ENCODE data around the gene NUDT14.

NUDT14 gene

GRCh38 chr14:105150026-105150367 is 31.1 kb downstream of the NUDT14 start:
- Histone ChIP-seq H2BK120ac (ENCODE audit: low read depth, low read length) (no peak overlapping the region), H3K14ac (ENCODE audit: low read length in 2 of 2) (no peak overlapping the region), H3K36me3 (ENCODE audit: control insufficient read depth in 1 of 2, insufficient read depth in 2 of 2, low read depth in 1 of 2, low read length in 2 of 2) (peaks cover 0 to 6% of the 10 kb centered on the region in 2 experiments), H2BK5ac (ENCODE audit: low read depth, low read length, poor library complexity, severe bottlenecking) (no peak overlapping the region), H2BK12ac (ENCODE audit: low read length in 2 of 2) (no peak overlapping the region), H3K4me1 (ENCODE audit: control insufficient read depth, insufficient read depth, low read depth, low read length) (peaks cover 6% of the 10 kb centered on the region), H2AFZ (ENCODE audit: low read depth, low read length) (no peak overlapping the region), H3K79me1 (replicated peaks; ENCODE audit: low read length, poor library complexity, severe bottlenecking) (no peaks in the 10 kb centered on the region), H3K4ac (ENCODE audit: low read depth in 1 of 2, low read length in 2 of 2) (no peak overlapping the region), H4K91ac (ENCODE audit: low read length) (no peak overlapping the region), H3K4me2 (ENCODE audit: low read length, poor library complexity, severe bottlenecking) (no peak overlapping the region), H3K9me3 (ENCODE audit: control insufficient read depth, low read length) (no peaks in the 10 kb centered on the region), H2BK15ac (ENCODE audit: low read depth, poor library complexity, severe bottlenecking) (no peak overlapping the region), H3K23ac (ENCODE audit: low read length in 2 of 2) (no peak overlapping the region), H3K27me3 (ENCODE audit: control insufficient read depth in 1 of 2, insufficient read depth in 1 of 2, low read length in 2 of 2) (peaks cover 0 to 14% of the 10 kb centered on the region in 2 experiments), H3K18ac (ENCODE audit: low read depth in 1 of 2, low read length in 2 of 2) (no peak overlapping the region), H2AK5ac (ENCODE audit: low read length, severe bottlenecking) (no peak overlapping the region), H3K27ac (ENCODE audit: low read length, poor library complexity, severe bottlenecking) (no peak overlapping the region), H3K4me3 (ENCODE audit: insufficient read depth in 1 of 2, low read depth in 1 of 2, low read length in 2 of 2) (no peak overlapping the region), H3K9ac (ENCODE audit: low read length) (no peak overlapping the region), H4K8ac (ENCODE audit: low read length) (no peak overlapping the region)
- 79% methylated on average over 4 of the region's 4 CpGs for WGBS
- DNase-seq, result no peak

GRCh38 chr14:105149146-105149781 is 31.8 kb downstream of the NUDT14 start:
- no peak overlapping the region for H3K4me2 ChIP-seq (ENCODE audit: low read length, poor library complexity, severe bottlenecking)
- no peak overlapping the region for H3K9ac ChIP-seq (ENCODE audit: low read length)
- H3K79me1 ChIP-seq (replicated peaks; ENCODE audit: low read length, poor library complexity, severe bottlenecking), result no peaks in the 10 kb centered on the region
- H3K9me3 ChIP-seq (ENCODE audit: control insufficient read depth, low read length), result no peaks in the 10 kb centered on the region
- no peak overlapping the region for H2BK12ac ChIP-seq (ENCODE audit: low read length in 2 of 2)
- H2AK5ac ChIP-seq (ENCODE audit: low read length, severe bottlenecking), result no peak overlapping the region
- DNase-seq, result no peak
- H3K4me1 ChIP-seq (ENCODE audit: control insufficient read depth, insufficient read depth, low read depth, low read length), result peaks cover 6% of the 10 kb centered on the region
- H2AFZ ChIP-seq (ENCODE audit: low read depth, low read length), result no peak overlapping the region
- H3K4ac ChIP-seq (ENCODE audit: low read depth in 1 of 2, low read length in 2 of 2), result no peak overlapping the region
- no peak overlapping the region for H3K27ac ChIP-seq (ENCODE audit: low read length, poor library complexity, severe bottlenecking)
- no peak overlapping the region for H2BK5ac ChIP-seq (ENCODE audit: low read depth, low read length, poor library complexity, severe bottlenecking)
- H4K91ac ChIP-seq (ENCODE audit: low read length), result no peak overlapping the region
- H2BK15ac ChIP-seq (ENCODE audit: low read depth, poor library complexity, severe bottlenecking), result no peak overlapping the region
- H2BK120ac ChIP-seq (ENCODE audit: low read depth, low read length), result no peak overlapping the region
- no peak overlapping the region for H3K14ac ChIP-seq (ENCODE audit: low read length in 2 of 2)
- peaks cover 0 to 6% of the 10 kb centered on the region in 2 experiments for H3K36me3 ChIP-seq (ENCODE audit: control insufficient read depth in 1 of 2, insufficient read depth in 2 of 2, low read depth in 1 of 2, low read length in 2 of 2)
- H4K8ac ChIP-seq (ENCODE audit: low read length), result no peak overlapping the region
- no peak overlapping the region for H3K4me3 ChIP-seq (ENCODE audit: insufficient read depth in 1 of 2, low read depth in 1 of 2, low read length in 2 of 2)
- no peak overlapping the region for H3K23ac ChIP-seq (ENCODE audit: low read length in 2 of 2)
- H3K27me3 ChIP-seq (ENCODE audit: control insufficient read depth in 1 of 2, insufficient read depth in 1 of 2, low read length in 2 of 2), result peaks cover 0 to 9% of the 10 kb centered on the region in 2 experiments
- WGBS, result 91% methylated on average over 17 of the region's 18 CpGs
- no peak overlapping the region for H3K18ac ChIP-seq (ENCODE audit: low read depth in 1 of 2, low read length in 2 of 2)

- no peak overlapping the region for H4K8ac ChIP-seq (ENCODE audit: low read length)
- H2AFZ ChIP-seq (ENCODE audit: low read depth, low read length), result no peak overlapping the region
- H2BK120ac ChIP-seq (ENCODE audit: low read depth, low read length), result no peak overlapping the region
- no peak overlapping the region for H2BK15ac ChIP-seq (ENCODE audit: low read depth, poor library complexity, severe bottlenecking)
- H3K27ac ChIP-seq (ENCODE audit: low read length, poor library complexity, severe bottlenecking), result no peak overlapping the region
- H3K4me3 ChIP-seq (ENCODE audit: insufficient read depth in 1 of 2, low read depth in 1 of 2, low read length in 2 of 2), result no peak overlapping the region
- peaks cover 0 to 6% of the 10 kb centered on the region in 2 experiments for H3K36me3 ChIP-seq (ENCODE audit: control insufficient read depth in 1 of 2, insufficient read depth in 2 of 2, low read depth in 1 of 2, low read length in 2 of 2)
- H3K14ac ChIP-seq (ENCODE audit: low read length in 2 of 2), result no peak overlapping the region
- no peak overlapping the region for H2BK12ac ChIP-seq (ENCODE audit: low read length in 2 of 2)
- H2AK5ac ChIP-seq (ENCODE audit: low read length, severe bottlenecking), result no peak overlapping the region
- H3K23ac ChIP-seq (ENCODE audit: low read length in 2 of 2), result no peak overlapping the region
- peaks cover 0 to 5% of the 10 kb centered on the region in 2 experiments for H3K27me3 ChIP-seq (ENCODE audit: control insufficient read depth in 1 of 2, insufficient read depth in 1 of 2, low read length in 2 of 2)
- no peak overlapping the region for H3K18ac ChIP-seq (ENCODE audit: low read depth in 1 of 2, low read length in 2 of 2)
- H3K9me3 ChIP-seq (ENCODE audit: control insufficient read depth, low read length), result no peaks in the 10 kb centered on the region
- no peak overlapping the region for H4K91ac ChIP-seq (ENCODE audit: low read length)
- no peak overlapping the region for H3K4me2 ChIP-seq (ENCODE audit: low read length, poor library complexity, severe bottlenecking)
- H3K4ac ChIP-seq (ENCODE audit: low read depth in 1 of 2, low read length in 2 of 2), result no peak overlapping the region
- H3K4me1 ChIP-seq (ENCODE audit: control insufficient read depth, insufficient read depth, low read depth, low read length), result peaks cover 6% of the 10 kb centered on the region
- H3K79me1 ChIP-seq (replicated peaks; ENCODE audit: low read length, poor library complexity, severe bottlenecking), result no peaks in the 10 kb centered on the region
- H2BK5ac ChIP-seq (ENCODE audit: low read depth, low read length, poor library complexity, severe bottlenecking), result no peak overlapping the region
- no peak overlapping the region for H3K9ac ChIP-seq (ENCODE audit: low read length)
- WGBS, result 95% methylated on average over 27 of the region's 27 CpGs
- DNase-seq, result no peak
These were observed 32.4 kb downstream of the NUDT14 start for GRCh38 chr14:105148604-105149145.

GRCh38 chr14:105147671-105148603 is 33.2 kb downstream of the NUDT14 start:
- Histone ChIP-seq H3K18ac (ENCODE audit: low read depth in 1 of 2, low read length in 2 of 2) (no peak overlapping the region), H3K27ac (ENCODE audit: low read length, poor library complexity, severe bottlenecking) (no peak overlapping the region), H3K4ac (ENCODE audit: low read depth in 1 of 2, low read length in 2 of 2) (no peak overlapping the region), H3K4me2 (ENCODE audit: low read length, poor library complexity, severe bottlenecking) (no peak overlapping the region), H3K14ac (ENCODE audit: low read length in 2 of 2) (no peak overlapping the region), H4K8ac (ENCODE audit: low read length) (no peak overlapping the region), H3K79me1 (replicated peaks; ENCODE audit: low read length, poor library complexity, severe bottlenecking) (no peaks in the 10 kb centered on the region), H3K4me3 (ENCODE audit: insufficient read depth in 1 of 2, low read depth in 1 of 2, low read length in 2 of 2) (no peak overlapping the region), H3K23ac (ENCODE audit: low read length in 2 of 2) (no peak overlapping the region), H3K4me1 (ENCODE audit: control insufficient read depth, insufficient read depth, low read depth, low read length) (peaks cover 6% of the 10 kb centered on the region), H4K91ac (ENCODE audit: low read length) (no peak overlapping the region), H2BK15ac (ENCODE audit: low read depth, poor library complexity, severe bottlenecking) (no peak overlapping the region), H3K9me3 (ENCODE audit: control insufficient read depth, low read length) (no peaks in the 10 kb centered on the region), H2AFZ (ENCODE audit: low read depth, low read length) (no peak overlapping the region), H3K27me3 (ENCODE audit: control insufficient read depth in 1 of 2, insufficient read depth in 1 of 2, low read length in 2 of 2) (peaks cover 0 to 3% of the 10 kb centered on the region in 2 experiments), H2BK5ac (ENCODE audit: low read depth, low read length, poor library complexity, severe bottlenecking) (no peak overlapping the region), H2BK120ac (ENCODE audit: low read depth, low read length) (no peak overlapping the region), H2BK12ac (ENCODE audit: low read length in 2 of 2) (no peak overlapping the region), H2AK5ac (ENCODE audit: low read length, severe bottlenecking) (no peak overlapping the region), H3K9ac (ENCODE audit: low read length) (no peak overlapping the region), H3K36me3 (ENCODE audit: control insufficient read depth in 1 of 2, insufficient read depth in 2 of 2, low read depth in 1 of 2, low read length in 2 of 2) (peaks cover 0 to 6% of the 10 kb centered on the region in 2 experiments)
- DNase-seq, result no peak
- WGBS, result 92% methylated on average over 57 of the region's 62 CpGs
